Activated T-helper 1 cell treated with anti-CD3 and anti-CD28 coated beads, Interleukin-12 subunit alpha, Interleukin-12 subunit beta, Interleukin-2, Interleukin-4 antibody, amounts not matched to agents 30 ng/mL and 10 ng/mL and 1 ng/mL, durations not matched to agents 14 hours and 24 hours and 36 hours (primary cell): Measurements from ENCODE around the gene TIPARP. TPM values are rescaled to one million over a fixed set of nuclear protein-coding genes. Genes with fewer than 3 reads are reported as not detected.

Experiments used
- DNase-seq: peaks from one replicate; pipeline ENCODE4 v3.0.0; 2021; ENCODE audit warnings: low spot score
- H3K27ac Mint-ChIP-seq: one replicate; pipeline ENCODE4 v1.8.0; 2021; ENCODE audit warnings: mild to moderate bottlenecking, mixed read lengths
- H3K27me3 Mint-ChIP-seq: one replicate; pipeline ENCODE4 v1.8.0; 2022; ENCODE audit warnings: mild to moderate bottlenecking, moderate library complexity, mixed read lengths; ENCODE audit not compliant: insufficient read depth
- H3K36me3 Mint-ChIP-seq: one replicate; pipeline ENCODE4 v1.8.0; 2021; ENCODE audit warnings: low read depth, mixed read lengths
- H3K4me1 Mint-ChIP-seq: one replicate; pipeline ENCODE4 v1.8.0; 2021; ENCODE audit warnings: low read depth, mixed read lengths
- H3K4me3 Mint-ChIP-seq: one replicate; pipeline ENCODE4 v1.8.0; 2021; ENCODE audit warnings: mild to moderate bottlenecking, moderate library complexity, mixed read lengths
- H3K9me3 Mint-ChIP-seq: one replicate; pipeline ENCODE4 v1.8.0; 2021; ENCODE audit warnings: mixed read lengths
- intact Hi-C: fragments of 100-400 bp; cut with micrococcal nuclease; formaldehyde crosslinking; loops from one replicate; pipeline ENCODE4 v1.15.1; 2024
- total RNA-seq: library from RNA; stranded (reverse); gene quantifications from 2 replicates; pipeline ENCODE4 v1.2.3, GENCODE V29; 2022

TIPARP gene
- total RNA-seq, 1 donor from 2014 or later, result 20.8 TPM

- H3K4me3 Mint-ChIP-seq, result peak overlapping the region; percentile 61
- intact Hi-C loops, result loop anchor here (1.0 kb wide), 2 partner anchors 8 to 9 kb away; no protein-coding TSS in a partner anchor
- no peaks in the 10 kb centered on the region for H3K9me3 Mint-ChIP-seq
- H3K27me3 Mint-ChIP-seq, result no peaks in the 10 kb centered on the region
- peaks cover 41% of the 10 kb centered on the region for H3K36me3 Mint-ChIP-seq
- H3K27ac Mint-ChIP-seq, result peak overlapping the region; percentile 45
- no peak for DNase-seq
- peaks cover 88% of the 10 kb centered on the region for H3K4me1 Mint-ChIP-seq
Observed at GRCh38 chr3:156685198-156685597, 10.8 kb downstream of the TIPARP start.

GRCh38 chr3:156685752-156686151 is 11.4 kb downstream of the TIPARP start:
- intact Hi-C loops, result loop anchor here (1.0 kb wide), 2 partner anchors 8 to 9 kb away; no protein-coding TSS in a partner anchor
- peaks cover 38% of the 10 kb centered on the region for H3K36me3 Mint-ChIP-seq
- H3K4me1 Mint-ChIP-seq, result peaks cover 88% of the 10 kb centered on the region
- no peak for DNase-seq
- H3K9me3 Mint-ChIP-seq, result no peaks in the 10 kb centered on the region
- H3K27me3 Mint-ChIP-seq, result no peaks in the 10 kb centered on the region
- H3K27ac Mint-ChIP-seq, result peak overlapping the region; percentile 45
- H3K4me3 Mint-ChIP-seq, result peak overlapping the region; percentile 61

DNA sequence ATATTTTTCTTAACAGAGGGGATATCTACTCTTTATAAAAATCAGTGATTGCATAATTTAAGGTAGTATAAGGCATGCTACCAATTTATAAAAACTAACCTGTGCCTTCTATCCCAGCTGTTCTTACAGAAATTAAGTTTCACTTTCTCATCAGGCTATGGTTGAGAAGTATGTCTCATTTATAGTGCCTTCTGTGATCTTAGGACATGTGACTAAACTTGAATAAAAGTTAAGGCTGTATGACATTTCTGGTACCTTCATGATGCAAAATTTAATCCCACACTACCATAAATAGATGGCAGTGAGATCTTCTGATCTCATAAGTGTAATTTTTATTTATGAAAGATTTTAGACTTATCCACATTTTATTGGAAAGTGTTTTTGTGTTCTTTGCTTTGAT is 12.6 kb downstream of the TIPARP start:
- peak overlapping the region; percentile 8 for H3K27ac Mint-ChIP-seq
- peaks cover 83% of the 10 kb centered on the region for H3K4me1 Mint-ChIP-seq
- H3K36me3 Mint-ChIP-seq, result peaks cover 28% of the 10 kb centered on the region
- intact Hi-C loops, result no loop called here
- no peak overlapping the region for H3K4me3 Mint-ChIP-seq
- DNase-seq, result no peak
- H3K27me3 Mint-ChIP-seq, result no peaks in the 10 kb centered on the region
- H3K9me3 Mint-ChIP-seq, result no peaks in the 10 kb centered on the region

DNA sequence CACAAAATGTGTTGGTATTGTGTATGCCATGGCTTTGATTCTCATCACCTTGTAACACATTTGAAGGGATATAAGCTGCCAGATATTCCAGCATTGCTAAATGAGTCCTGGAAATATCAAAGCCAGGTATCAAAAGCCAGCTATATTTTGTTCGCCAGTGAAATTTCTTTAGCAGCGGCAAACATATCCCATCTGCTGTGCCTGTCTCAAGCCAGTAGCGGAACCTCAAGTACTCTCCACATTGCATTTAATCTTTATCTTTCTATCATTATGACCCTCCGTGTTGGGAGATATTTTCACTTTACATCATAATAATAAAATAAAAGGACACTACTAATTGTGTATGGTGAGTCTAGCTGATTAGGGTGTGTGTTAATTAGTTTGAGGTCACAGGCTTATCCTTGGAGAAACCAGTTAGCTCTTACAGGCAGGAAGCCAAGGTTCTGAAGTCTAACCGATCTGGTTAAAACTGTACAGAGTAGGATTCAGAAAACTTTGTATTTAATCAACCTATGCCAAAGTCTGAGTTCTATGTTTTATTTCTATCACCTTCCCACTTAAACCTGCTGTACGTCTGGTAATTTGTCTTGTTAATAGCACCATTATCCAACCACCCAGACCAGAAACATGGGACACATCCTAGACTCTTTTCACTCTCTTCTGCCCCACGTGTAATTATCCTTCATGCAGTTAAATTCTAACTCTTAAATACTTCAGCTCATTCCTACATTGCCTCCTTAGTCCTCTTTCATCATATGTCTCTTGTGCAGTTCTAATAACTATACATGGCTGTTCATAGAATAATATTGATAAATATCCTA is 14.5 kb downstream of the TIPARP start:
- Mint-ChIP-seq H3K27ac (peak overlapping the region; percentile 6), H3K4me1 (peaks cover 76% of the 10 kb centered on the region), H3K4me3 (no peak overlapping the region), H3K36me3 (peaks cover 29% of the 10 kb centered on the region), H3K27me3 (no peaks in the 10 kb centered on the region), H3K9me3 (no peaks in the 10 kb centered on the region)
- intact Hi-C loops, result no loop called here
- DNase-seq, result no peak

- intact Hi-C loops, result loop anchor here (2.0 kb wide), 1 partner anchor 13 kb away; no protein-coding TSS in a partner anchor
- Mint-ChIP-seq H3K36me3 (peaks cover 33% of the 10 kb centered on the region), H3K9me3 (no peaks in the 10 kb centered on the region), H3K4me1 (peaks cover 73% of the 10 kb centered on the region), H3K27ac (peak overlapping the region; percentile 76), H3K27me3 (no peaks in the 10 kb centered on the region), H3K4me3 (peak overlapping the region; percentile 6)
- DNase-seq, result no peak
Observed at GRCh38 chr3:156689608-156690007, 15.2 kb downstream of the TIPARP start.

DNA sequence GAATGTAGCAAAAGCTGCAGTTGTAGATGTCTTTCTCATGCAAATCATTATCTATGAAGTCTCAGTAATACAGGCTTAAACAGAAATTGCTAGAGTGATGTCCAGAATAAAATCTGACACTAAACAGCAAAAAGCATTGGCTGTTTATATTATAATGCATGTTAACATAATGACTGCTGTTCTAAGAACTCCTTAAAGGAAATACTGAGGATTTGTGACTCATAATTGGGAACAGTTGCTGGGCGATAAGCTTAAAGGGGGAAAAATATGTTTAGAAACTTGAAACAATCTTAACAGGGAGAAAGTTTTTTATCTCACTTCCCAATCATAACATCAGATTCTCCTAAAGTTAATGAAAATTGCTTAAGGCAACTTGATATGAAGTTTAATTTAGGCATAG is 17.5 kb downstream of the TIPARP start:
- H3K4me1 Mint-ChIP-seq, result peaks cover 69% of the 10 kb centered on the region
- intact Hi-C loops, result loop anchor here (2.0 kb wide), 1 partner anchor 15 kb away; no protein-coding TSS in a partner anchor
- DNase-seq, result no peak
- H3K36me3 Mint-ChIP-seq, result peaks cover 43% of the 10 kb centered on the region
- H3K4me3 Mint-ChIP-seq, result no peak overlapping the region
- no peaks in the 10 kb centered on the region for H3K27me3 Mint-ChIP-seq
- no peaks in the 10 kb centered on the region for H3K9me3 Mint-ChIP-seq
- H3K27ac Mint-ChIP-seq, result no peak overlapping the region

DNA sequence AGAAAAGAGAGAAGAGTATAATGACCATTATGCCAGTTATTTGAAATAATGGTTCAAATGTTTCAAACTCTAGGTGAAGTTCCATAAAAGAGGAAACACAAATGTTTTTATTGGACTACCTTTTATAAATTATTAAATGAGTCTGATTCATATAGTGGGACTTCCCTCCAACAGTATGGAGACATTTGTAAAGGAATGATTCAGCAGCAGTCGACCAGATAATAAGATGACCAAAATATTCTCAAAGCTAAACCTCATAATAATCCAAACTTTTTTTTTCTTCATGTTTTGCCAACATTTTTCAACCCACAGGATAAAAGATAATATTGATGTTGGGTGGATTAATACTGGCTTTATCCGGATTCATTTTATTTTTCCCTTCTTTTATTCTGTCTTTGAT is 18.8 kb downstream of the TIPARP start:
- DNase-seq, result no peak
- no peaks in the 10 kb centered on the region for H3K9me3 Mint-ChIP-seq
- H3K27me3 Mint-ChIP-seq, result no peaks in the 10 kb centered on the region
- intact Hi-C loops, result no loop called here
- H3K36me3 Mint-ChIP-seq, result peaks cover 44% of the 10 kb centered on the region
- peaks cover 69% of the 10 kb centered on the region for H3K4me1 Mint-ChIP-seq
- no peak overlapping the region for H3K4me3 Mint-ChIP-seq
- H3K27ac Mint-ChIP-seq, result no peak overlapping the region

DNA sequence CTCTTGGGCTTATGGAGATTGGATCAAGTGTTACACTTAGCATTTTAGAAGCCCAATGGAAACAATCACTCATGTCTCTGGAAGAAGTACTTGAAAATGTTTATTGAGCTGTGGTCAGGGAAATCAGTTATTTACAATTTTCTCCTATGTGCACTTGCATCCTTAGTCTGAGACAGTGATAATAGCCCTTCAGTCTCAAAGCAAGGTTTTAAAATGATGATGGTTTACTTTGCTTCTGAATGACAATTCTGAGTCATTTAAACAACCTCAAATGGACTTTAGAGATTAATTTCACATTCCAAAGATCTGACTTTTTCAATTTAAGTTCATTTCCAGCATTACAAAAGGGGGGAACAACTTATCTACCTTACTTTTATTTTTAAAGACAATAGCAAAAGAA is 20.1 kb downstream of the TIPARP start:
- Mint-ChIP-seq H3K4me3 (no peak overlapping the region), H3K36me3 (peaks cover 49% of the 10 kb centered on the region), H3K27me3 (no peaks in the 10 kb centered on the region), H3K9me3 (no peaks in the 10 kb centered on the region), H3K27ac (peak overlapping the region; percentile 64), H3K4me1 (peaks cover 66% of the 10 kb centered on the region)
- no peak for DNase-seq
- intact Hi-C loops, result loop anchor here (1.0 to 2.0 kb wide), 2 partner anchors 9 to 14 kb away; no protein-coding TSS in a partner anchor

- H3K4me1 Mint-ChIP-seq, result peaks cover 68% of the 10 kb centered on the region
- peaks cover 42% of the 10 kb centered on the region for H3K36me3 Mint-ChIP-seq
- no peak overlapping the region for H3K27ac Mint-ChIP-seq
- no peaks in the 10 kb centered on the region for H3K9me3 Mint-ChIP-seq
- no peaks in the 10 kb centered on the region for H3K27me3 Mint-ChIP-seq
- intact Hi-C loops, result no loop called here
- DNase-seq, result no peak
- H3K4me3 Mint-ChIP-seq, result no peak overlapping the region
Observed at GRCh38 chr3:156702367-156702766, 28.0 kb downstream of the TIPARP start.

DNA sequence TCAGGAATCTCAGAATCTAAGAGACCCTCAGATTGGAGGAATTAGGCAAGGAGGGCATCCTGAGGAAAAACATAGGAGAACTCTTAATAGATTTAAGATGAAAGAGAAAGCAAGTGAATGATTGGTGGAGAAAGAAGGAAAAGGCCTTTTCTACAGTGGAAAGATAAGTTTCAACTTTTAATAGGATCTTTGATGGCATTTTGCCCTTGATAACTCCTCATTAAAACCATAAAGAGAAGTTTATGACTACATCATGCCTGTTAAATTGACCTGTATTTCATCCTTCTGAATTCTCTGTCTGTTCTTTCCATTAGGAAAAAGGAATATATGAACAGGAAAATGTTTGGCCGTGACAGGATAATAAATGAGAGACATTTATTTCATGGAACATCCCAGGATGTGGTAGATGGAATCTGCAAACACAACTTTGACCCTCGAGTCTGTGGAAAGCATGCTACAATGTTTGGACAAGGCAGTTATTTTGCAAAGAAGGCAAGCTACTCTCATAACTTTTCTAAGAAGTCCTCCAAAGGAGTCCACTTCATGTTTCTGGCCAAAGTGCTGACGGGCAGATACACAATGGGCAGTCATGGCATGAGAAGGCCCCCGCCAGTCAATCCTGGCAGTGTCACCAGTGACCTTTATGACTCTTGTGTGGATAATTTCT is 30.1 kb downstream of the TIPARP start:
- no peaks in the 10 kb centered on the region for H3K27me3 Mint-ChIP-seq
- no peak for DNase-seq
- H3K9me3 Mint-ChIP-seq, result no peaks in the 10 kb centered on the region
- no peak overlapping the region for H3K27ac Mint-ChIP-seq
- peaks cover 33% of the 10 kb centered on the region for H3K36me3 Mint-ChIP-seq
- H3K4me3 Mint-ChIP-seq, result no peak overlapping the region
- H3K4me1 Mint-ChIP-seq, result peaks cover 48% of the 10 kb centered on the region
- intact Hi-C loops, result no loop called here

DNA sequence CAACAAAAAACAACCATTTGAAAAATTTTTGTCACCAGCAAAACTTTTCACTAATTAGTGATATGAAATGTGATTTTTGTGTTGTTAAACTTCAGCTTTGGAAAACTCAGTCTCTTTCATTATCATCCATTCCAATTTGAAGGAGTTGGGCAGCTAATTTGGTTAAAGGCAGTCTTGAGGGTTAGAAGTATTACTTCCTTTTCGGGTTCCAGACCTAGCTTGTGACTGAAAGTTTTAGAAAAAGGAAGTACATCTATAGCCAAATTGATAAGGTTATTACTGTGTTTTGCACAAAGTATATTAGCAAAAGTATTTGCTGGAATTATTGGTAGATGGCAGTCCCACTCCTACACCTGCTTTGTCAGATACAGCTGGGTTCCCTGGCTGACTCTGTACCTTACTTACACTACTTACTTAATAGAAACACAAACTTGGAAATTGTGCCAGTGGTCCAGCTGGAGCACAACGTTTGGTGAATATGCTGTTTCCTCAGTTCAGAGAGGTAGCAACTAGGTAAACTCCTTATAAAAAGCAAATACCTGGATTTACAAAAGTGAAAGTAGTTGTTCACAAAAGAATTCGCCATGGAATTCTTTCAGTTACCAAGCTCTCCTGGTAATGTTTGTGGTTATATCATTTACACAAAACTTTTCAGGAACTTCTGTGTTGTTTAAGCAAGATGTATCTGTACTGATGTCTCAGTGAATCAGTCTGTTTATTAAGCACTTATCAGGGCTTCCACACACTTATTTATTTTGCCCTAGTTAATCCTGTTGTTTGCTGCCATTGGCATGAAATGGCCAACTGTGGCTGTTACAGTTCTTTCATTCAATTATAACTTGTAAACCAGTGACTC is 31.6 kb downstream of the TIPARP start:
- Mint-ChIP-seq H3K36me3 (peaks cover 33% of the 10 kb centered on the region), H3K27me3 (no peaks in the 10 kb centered on the region), H3K4me1 (peaks cover 48% of the 10 kb centered on the region), H3K4me3 (no peak overlapping the region), H3K27ac (no peak overlapping the region), H3K9me3 (no peaks in the 10 kb centered on the region)
- intact Hi-C loops, result no loop called here
- no peak for DNase-seq

GRCh38 chr3:156707588-156707987 is 33.2 kb downstream of the TIPARP start:
- no peak for DNase-seq
- Mint-ChIP-seq H3K27me3 (no peaks in the 10 kb centered on the region), H3K4me1 (peaks cover 46% of the 10 kb centered on the region), H3K27ac (no peak overlapping the region), H3K4me3 (no peak overlapping the region), H3K36me3 (peaks cover 34% of the 10 kb centered on the region), H3K9me3 (no peaks in the 10 kb centered on the region)
- intact Hi-C loops, result no loop called here
